Hepatocyte (in vitro differentiated cells): ENCODE measurements around the gene GPR18.

Source experiments
- EZH2 ChIP-seq: fragments of 200-600 bp; sonication (generic); IDR thresholded peaks from 2 replicates; pipeline ENCODE4 v1.6.1; 2016; ENCODE audit warnings: antibody characterized with exemption, mild to moderate bottlenecking, borderline replicate concordance
- EZH2phosphoT487 ChIP-seq: fragments of 200-600 bp; sonication (generic); IDR thresholded peaks from one replicate; pipeline ENCODE4 v1.6.1; 2018; ENCODE audit warnings: antibody characterized with exemption, mild to moderate bottlenecking, low read depth, moderate library complexity; ENCODE audit not compliant: unreplicated experiment, severe bottlenecking
- TF ChIP-seq, protein P1 (sequence below): fragments of 200-600 bp; sonication (generic); IDR thresholded peaks from 2 replicates; pipeline ENCODE4 v1.5.1; 2016; ENCODE audit warnings: antibody characterized with exemption, mild to moderate bottlenecking; ENCODE audit not compliant: poor library complexity

DNA sequence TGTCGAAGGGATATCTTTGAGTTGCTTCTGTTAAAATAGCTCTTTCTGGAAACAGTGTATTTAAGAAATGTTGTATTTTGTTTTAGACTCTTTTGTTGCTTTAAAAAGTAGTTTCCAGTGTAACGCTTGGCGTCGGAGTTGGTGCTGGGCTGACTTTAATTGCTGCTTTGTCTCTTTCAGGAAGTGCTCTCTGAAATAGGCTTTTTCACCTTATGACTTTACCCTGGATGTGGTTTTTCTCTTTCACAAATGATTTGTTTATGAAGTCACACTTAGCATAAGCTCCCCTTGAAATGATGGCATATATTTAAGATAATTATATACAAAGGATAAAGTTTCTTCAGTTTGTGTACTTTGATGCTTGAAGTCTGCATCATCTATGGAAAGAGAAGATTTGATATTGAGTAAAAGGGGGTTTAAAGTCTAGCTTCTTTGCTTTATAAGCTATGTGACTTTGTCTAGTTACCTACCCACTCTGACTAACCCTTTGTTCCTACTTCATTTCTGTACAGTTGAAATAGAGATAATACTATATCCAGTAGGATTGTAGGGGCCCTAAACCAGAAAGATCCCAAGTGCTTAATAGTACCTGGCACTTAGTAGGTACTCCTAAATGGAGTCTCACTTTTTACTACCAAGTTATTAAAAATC is at the start of gene GPR18:
- TF ChIP-seq, protein P1, sequence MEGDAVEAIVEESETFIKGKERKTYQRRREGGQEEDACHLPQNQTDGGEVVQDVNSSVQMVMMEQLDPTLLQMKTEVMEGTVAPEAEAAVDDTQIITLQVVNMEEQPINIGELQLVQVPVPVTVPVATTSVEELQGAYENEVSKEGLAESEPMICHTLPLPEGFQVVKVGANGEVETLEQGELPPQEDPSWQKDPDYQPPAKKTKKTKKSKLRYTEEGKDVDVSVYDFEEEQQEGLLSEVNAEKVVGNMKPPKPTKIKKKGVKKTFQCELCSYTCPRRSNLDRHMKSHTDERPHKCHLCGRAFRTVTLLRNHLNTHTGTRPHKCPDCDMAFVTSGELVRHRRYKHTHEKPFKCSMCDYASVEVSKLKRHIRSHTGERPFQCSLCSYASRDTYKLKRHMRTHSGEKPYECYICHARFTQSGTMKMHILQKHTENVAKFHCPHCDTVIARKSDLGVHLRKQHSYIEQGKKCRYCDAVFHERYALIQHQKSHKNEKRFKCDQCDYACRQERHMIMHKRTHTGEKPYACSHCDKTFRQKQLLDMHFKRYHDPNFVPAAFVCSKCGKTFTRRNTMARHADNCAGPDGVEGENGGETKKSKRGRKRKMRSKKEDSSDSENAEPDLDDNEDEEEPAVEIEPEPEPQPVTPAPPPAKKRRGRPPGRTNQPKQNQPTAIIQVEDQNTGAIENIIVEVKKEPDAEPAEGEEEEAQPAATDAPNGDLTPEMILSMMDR: no peak
- TF ChIP-seq EZH2 (no peak), EZH2phosphoT487 (no peak)
